LNCAP (cell line): ENCODE data around the gene WRNIP1.

Source experiments
- CTCF ChIP-seq: fragments of 450-650 bp; IDR thresholded peaks from 2 replicates; pipeline ENCODE4 v1.5.1; 2017; ENCODE audit warnings: mild to moderate bottlenecking

Gene WRNIP1

GRCh38 chr6:2725999-2726567, 39.1 kb upstream of the WRNIP1 start:
- no peak for TF ChIP-seq CTCF

- no peak for TF ChIP-seq CTCF
These were observed 35.3 kb upstream of the WRNIP1 start for GRCh38 chr6:2729921-2730320.

GRCh38 chr6:2730353-2731107, 34.7 kb upstream of the WRNIP1 start:
- TF ChIP-seq CTCF = no peak

- no peak for TF ChIP-seq CTCF
These were observed 33.8 kb upstream of the WRNIP1 start for GRCh38 chr6:2731281-2731909.

GRCh38 chr6:2732503-2733089, 32.6 kb upstream of the WRNIP1 start:
- no peak for TF ChIP-seq CTCF

- TF ChIP-seq CTCF = no peak
These were observed 31.9 kb upstream of the WRNIP1 start for GRCh38 chr6:2733324-2733723.

GRCh38 chr6:2733736-2734480, 31.3 kb upstream of the WRNIP1 start:
- no peak for TF ChIP-seq CTCF
